Effector CD4-positive, alpha-beta T cell (primary cell): ENCODE measurements around the gene UNC5B. TPM values are rescaled to one million over a fixed set of nuclear protein-coding genes. Genes with fewer than 3 reads are reported as not detected.

Experiments used
- DNase-seq: peaks from one replicate; pipeline ENCODE4 v3.0.0-alpha.2; 2020
- total RNA-seq: gene quantifications from one replicate; lab custom pipeline; 2026; lab: John Stamatoyannopoulos, UW

UNC5B gene
- total RNA-seq, result not detected

DNA sequence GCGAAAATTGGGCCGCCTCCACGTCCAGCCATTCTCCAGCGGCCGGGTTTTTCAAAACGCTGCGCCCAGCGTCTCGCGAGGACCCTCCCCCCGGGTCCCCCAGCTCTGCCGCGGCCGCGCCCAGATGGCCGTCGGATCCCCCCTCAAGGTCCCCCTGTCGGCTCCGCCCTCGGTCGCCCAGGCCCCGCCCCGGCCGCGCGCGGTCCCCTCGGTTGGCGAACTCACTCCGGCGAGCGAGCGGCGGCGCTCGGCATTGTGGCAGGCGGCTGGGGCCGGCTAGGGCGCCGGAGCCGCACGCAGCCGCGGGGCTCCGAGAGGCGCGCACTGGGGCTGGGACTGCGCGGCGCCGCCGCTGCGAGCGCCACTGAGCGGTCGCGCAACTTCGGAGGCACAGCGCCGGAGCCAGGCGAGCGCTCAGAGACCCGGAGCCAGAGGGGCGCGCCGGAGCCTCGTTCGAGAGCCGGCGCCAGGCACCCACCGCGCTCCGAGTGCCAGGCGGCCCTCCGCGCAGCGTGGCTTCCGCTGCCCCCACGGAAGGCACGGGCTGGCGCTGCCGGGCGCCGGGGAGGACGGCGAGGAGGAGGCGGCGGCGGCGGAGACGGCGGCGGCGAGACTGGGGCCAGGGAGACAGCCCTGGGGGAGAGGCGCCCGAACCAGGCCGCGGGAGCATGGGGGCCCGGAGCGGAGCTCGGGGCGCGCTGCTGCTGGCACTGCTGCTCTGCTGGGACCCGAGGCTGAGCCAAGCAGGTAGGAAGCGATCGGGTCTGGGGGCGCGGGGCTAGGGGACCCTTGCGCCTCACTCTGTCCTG lies at the start of gene UNC5B:
Gene UNC5B (plus strand): TSS at position 253 of the 809 bp plus-strand sequence. CDS start 416 bp downstream, at position 669.
- no peak for DNase-seq

DNA sequence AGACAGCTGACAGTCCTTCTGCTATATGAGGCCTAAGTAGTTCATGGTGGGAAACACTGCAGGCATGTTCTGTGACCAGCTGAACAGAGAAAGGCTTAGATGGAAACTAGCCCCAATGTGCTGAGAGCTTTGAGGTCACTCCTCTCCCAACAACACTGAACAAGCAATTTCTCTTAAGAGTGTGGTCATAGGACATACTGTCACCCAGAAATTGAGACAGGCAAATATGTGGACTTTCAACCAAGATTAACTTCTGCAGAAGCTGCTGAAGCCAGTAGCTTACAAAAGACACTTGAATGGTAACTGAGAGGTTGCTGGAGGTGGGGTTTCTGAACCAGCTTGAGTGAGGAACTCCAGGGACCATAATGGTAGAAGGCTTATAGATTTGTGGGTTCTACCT lies 38.9 kb upstream of the UNC5B start:
- no peak for DNase-seq

DNA sequence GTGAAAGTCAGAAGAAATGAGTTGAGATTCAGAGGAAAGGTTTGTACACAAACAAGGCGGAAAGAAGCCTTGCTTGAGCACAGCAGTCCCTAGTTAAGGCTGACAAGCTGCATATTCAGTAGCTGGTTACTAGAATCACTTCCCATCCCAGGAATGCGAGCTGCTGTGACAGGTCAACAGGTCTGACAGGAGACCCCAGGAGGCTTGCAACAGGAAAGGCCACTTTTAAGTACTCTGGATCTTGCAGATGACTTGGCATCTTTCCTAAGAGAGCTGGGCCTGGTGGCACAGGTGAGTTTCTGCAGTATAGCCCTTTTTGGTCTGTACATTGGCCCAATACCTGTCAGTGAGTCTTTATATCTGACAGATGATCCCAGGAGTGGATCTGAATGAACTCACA lies 35.7 kb upstream of the UNC5B start:
- no peak for DNase-seq

DNA sequence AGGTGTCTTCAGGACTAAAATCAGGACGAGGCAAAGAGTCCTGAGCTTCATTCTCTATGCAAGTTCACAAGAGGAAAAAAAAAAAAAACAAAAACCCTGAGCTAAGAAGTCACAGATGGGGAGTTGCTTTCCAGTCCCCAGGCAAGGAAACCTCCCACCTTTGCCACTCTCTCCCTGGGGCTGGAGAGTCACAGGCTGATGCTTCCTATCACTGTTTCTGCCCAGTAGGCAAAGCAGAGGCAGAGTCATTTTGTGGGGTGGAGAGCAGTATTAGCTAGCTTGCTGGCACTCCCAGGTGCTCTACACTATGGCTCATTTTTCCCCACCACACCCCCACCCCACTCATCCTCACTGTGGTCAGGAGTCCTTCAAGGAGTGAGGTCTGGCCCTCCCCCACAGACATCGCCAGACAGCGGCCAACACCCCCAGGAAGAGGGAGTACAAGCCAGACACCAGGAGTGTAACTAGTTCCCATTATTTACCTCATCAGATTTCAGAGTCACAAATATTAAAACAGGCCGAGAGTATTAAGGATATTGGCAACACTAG lies 34.6 kb upstream of the UNC5B start:
- DNase-seq, result no peak

DNA sequence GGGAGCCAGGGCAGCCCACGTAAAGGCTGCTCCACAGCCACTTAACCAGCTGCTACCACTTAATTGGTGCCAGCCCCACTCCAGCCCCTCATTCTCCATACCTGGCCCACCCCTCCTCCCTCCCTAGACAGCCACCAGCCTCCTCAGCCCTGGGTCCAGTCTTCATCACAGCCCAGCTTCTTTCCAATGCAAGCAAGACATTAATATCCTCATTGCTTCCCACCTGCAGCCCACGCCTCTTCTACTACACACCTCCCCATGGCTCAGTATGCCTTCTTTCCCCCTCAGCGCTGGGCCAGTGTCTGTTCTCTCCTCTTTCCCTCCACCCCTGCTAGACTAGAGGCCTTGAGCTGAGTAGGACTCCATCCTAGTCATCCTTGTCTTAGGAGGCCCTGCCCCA lies 33.5 kb upstream of the UNC5B start:
- DNase-seq, result no peak

DNA sequence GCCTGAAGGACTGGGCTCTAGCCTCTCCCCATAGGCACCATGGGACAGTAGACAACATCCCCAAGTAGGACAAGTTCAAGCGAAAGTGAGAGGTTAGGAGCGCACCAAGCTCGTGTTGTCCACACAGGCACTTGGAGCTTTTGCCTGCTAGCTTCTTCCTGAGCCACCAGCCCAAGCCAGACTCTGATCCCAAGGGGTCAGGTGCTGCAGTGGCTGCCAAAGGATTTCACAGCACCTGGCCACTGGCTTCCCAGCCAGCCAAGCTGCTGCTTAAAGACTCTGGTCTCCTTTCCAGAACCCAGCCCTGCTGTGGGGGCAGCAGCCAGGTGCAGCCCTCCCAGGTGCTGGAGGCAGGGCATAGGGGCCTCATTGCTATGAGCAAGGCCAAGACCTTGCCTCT lies 33.0 kb upstream of the UNC5B start:
- no peak for DNase-seq

DNA sequence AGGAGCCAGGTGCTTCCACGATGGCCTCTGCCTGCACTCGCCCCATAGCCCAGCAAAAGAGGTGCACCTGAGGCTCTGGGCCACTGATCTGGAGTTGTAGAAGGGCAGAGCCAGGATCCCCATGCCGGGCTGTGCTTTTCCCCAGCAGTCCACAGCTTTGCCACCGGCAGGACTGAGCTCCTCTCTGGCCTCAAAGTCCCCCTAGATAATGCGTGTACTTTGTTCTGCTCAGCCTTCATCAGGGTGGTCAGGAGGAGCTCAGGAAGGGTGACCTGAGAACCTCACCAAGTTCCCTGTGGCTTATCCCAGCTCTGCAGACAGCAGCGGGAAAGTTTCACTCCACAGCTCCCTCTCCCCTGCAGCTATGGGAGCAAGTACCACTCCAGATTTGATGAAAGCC lies 27.9 kb upstream of the UNC5B start:
- no peak for DNase-seq

DNA sequence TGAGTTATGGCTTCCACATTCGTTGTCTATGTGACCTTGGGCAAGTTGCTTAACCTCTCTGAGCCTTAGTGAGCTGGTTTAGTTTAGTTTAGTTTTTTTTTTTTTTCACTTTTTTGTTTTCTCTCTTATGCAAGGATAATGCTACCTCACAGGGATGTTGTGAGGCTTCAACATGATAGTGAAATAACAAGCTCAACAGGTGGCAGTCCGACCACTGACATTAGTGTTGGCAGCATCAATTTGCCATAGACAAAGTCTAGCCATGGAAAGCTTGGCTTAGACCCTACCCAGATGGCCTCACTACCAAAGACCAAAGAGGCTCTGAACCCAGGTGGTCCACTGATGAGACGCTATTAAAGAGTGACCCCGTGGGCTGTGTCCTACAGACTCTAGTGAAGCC lies 27.2 kb upstream of the UNC5B start:
- DNase-seq, result no peak

DNA sequence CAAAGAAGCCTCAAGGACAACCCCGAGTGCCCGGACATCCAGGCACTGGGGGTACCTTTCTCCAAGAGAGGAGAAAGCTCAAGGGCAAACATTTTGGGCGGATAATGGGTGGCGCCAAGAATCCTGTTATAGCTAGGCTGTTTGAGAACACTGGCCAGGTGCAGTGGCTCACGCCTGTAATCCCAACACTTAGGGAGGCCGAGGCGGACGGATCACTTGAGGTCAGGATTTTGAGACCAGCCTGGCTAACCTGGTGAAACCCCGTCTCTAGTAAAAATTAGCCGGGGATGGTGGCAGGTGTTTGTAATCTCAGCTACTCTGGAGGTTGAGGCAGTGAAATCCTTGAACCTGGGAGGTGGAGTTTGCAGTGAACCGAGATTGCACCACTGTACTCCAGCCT lies 25.2 kb upstream of the UNC5B start:
- DNase-seq, result no peak

DNA sequence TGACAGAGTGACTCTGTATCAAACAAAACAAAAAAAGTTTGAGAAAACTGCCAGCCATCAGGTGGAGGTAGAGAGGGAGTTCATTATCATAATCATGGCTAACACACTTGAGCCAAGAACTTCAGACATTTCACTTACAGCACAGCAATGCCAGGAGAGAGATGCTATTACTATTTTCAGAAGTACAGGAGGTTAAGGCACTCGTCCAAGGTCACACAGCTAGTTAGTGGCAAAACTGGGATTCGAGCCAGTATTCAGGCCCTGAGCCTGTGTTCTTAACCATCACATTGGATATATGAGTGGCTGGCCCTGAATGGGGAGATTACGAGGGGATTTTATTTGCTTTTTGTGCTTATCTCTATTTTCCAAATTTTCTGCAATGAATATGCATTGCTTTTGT lies 24.8 kb upstream of the UNC5B start:
- DNase-seq, result no peak

DNA sequence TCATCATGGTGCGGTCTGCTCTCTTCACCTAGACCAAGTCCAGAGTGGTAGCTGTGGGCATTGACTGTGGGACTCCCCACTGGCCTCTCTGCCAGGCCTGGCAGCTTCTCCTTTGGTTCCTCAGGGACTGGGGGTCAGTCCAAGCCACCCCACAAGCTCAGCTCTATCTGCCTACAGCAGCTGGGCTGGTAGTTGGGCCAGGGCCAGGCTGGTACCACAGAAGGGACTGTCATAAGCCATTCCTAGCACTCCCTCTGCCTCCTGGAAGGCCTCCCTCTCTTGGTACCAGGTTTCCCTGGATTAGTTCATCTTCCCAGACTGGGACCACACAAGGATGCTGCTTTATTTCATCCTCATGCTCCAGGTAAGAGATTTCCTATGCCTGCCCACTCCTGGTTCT lies 24.2 kb upstream of the UNC5B start:
- no peak for DNase-seq

DNA sequence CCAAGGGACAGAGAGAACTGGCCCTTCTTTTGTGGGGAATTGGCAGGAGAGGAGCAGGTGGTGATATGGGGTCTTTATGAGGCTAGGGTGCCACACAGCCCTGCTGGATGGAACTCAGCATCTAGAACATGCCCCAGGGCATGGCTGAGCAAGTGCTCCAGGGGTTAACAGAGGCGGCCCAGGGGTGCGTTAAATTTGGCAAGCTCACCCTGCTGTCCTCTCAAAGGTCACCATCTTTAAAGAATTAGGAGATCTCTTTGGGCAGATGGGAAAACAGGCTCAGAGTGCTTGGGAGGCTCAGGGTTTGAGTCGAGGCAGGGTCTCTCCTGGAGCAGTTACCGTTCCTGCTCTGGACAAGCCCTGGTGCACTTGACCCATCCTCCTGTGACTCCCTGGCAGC lies 21.4 kb upstream of the UNC5B start:
- no peak for DNase-seq

DNA sequence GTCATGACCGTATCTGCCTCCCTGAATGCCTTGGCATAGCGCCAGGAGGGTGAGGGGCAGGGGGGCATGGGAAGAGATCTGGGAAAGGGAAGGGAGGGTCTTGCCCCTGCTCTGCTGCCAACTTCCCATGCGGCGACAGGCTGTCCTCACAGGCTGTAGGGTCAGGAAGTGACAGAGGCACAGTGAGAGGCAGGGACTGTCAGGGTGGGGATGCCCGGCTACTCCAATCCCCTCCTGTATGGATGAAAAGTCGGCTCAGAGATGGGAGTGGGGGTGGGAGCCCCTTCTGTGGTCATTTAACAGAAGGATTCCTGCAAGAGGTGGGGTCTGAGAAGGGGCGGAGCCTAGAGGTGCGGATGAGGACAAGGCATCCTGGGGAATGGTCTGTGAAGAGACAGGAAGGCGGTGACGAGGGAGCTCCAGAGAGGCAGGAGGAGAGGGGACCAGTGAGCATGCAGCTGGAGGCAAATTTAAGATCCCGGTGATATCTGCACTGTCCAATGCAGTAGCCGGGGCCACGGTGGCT lies 20.8 kb upstream of the UNC5B start:
- no peak for DNase-seq

DNA sequence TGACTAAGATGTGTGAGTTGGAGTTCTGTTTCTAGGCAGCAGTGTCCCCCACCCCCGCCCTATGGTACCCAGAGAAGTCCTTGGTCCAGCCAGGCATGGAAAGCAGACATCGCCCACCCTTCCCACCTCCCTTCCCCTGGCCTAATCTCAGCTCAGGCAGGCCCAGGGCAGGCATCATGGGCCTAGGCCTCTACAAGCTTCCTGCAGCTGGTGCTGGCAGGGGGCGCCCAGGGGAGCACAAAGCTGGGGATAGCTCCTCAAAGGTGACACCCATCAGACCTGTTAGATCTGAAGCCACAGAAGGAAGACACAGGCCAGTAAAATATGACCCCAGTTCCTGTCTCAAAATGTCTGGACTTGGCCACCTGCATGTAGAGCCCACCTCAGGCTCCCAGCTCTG lies 18.9 kb upstream of the UNC5B start:
- DNase-seq, result no peak

DNA sequence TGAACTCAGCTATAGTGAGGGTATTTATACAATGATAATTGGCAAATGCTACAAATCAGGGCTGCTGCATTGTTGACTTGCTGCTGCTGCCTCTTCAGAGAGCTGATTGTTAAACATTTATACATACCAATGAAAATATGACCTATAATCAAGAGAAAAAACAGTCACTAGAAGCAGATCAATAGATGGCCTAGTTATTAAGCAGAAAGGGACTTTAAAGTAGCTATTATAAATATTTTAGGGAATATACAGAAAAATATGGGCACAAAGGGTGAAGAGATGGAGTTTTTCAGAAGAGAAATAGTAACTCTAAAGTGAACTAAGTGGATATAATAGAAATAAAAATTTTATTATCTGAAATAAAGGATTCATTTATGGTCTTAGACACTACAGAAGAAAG lies 14.4 kb upstream of the UNC5B start:
- DNase-seq, result no peak

DNA sequence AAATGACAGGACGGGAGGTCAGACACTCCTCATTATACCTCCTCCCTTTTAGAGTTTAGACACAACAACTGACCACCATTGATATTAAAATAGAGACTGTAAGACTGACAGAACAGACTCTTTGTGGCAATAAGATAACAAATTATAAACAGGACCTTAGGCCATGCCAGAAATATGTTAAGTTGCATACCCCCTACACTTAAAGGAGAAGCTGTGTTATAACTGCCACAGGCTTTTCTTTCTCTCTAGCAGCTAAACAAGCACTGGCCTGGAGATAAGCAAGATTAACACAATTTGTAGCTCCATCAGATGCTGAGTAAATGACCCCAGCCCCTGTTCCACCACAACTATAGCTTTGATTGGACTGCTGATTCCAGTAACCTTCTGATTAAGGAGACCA lies 10.5 kb upstream of the UNC5B start:
- no peak for DNase-seq

DNA sequence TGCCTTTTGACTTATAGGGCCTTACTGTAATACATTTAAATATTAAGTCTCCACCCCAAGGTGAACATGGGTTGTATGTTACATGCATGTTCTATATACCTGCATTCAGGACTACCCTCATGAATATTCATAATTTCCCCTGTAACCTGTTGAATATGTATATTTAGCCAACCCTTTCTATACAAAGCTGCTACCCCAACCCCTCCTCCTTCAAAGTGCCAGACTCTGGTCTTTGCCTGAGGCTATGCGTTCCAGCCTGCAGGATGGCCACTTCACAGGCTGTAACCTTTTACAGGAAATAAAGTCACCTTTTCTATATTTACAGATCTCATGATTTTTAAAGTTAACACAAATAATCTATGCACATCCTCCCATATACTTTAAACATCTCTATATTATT lies 10.1 kb upstream of the UNC5B start:
- DNase-seq, result no peak

DNA sequence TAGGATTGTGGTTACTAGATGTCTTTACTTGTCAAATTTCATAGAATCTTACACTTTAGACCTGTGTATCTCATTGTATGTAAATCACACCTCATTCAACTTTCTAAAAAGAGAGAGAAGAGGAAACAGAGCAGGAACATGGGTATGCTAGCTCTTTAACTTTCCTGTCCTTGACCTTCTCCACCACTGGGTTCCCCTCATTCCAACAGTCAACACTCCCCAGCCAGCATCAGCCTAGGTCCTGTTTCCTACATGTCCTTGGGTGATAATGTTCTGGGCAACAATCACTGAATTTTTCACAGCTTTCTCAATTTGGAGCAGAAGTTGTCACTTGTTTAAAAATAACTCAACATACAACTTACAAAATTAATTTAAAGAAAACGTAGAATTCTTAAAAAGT lies 9.2 kb upstream of the UNC5B start:
- DNase-seq, result no peak

DNA sequence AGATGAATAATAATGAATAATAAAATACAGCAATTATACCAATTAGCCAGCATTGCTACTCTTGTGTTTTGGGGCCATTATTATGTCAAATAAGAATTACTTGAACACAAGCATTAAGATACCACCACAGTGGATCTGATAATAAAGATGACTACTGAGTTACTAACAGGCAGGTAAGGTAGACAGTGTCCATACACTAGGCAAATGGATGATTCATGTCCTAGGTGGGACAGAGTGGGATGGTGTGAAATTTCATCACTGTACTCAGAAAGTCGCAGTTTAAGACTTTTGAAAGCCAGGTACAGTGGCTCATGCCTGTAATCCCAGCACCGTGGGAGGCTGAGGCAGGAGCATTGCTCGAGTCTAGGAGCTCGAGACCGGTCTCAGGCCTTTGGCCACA lies 8.7 kb upstream of the UNC5B start:
- DNase-seq, result no peak

DNA sequence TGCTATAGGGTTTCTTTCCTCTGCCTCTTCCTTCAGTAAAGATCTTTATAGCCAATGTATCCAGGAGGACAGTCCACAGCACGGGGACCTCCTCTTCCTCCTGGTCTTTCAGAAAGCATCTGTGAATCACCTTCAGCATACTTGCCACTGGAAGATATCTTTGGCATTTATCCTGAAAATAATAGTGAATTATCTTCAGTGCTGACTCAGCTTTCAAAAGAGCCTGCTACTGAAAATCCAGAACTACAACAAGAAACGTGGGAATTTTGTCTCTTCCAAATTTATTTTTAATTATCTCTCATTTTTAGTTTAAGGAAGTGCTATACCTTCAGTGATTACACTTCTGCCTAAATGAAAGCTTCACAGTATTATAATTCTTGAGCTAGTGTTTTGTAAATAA lies 7.6 kb upstream of the UNC5B start:
- DNase-seq, result no peak

DNA sequence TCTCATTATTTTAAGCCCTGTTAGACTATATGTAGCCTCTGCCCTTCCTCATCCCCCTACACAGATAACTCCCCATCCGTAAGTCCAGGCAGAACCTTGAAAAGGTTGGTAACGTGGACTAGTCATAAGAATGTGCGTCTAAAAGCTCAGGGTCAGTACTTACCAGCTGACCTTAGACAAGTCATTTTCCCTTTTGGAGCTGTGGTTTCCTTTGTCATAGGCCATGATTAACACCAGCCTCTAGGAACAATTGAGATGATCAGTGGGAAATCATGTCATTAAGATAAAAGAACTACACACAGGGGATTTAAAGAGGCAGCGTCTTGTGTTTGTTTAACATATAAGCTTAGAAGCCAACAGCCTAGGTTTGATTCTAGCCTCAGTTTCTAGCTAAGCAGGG lies 6.9 kb upstream of the UNC5B start:
- DNase-seq, result no peak

DNA sequence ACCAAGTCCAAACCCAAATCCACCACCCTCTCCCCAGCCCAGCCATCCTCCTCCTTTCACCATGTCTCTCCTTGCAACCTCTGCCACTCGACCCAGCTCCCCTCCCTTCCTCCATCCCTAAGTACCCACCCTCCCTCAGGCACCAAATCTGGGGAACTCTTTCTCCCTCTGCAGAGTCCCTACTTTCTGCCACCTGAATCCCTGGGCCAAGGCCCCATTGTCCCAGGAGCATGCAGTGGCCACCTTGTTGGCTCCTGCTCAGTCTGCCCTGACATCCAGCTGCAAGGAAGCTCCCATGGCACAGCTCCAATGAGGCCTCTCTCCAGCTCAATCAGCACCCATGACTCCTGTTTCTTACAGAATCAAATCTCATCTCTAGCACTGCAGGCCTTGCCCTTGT lies 5.5 kb upstream of the UNC5B start:
- no peak for DNase-seq

DNA sequence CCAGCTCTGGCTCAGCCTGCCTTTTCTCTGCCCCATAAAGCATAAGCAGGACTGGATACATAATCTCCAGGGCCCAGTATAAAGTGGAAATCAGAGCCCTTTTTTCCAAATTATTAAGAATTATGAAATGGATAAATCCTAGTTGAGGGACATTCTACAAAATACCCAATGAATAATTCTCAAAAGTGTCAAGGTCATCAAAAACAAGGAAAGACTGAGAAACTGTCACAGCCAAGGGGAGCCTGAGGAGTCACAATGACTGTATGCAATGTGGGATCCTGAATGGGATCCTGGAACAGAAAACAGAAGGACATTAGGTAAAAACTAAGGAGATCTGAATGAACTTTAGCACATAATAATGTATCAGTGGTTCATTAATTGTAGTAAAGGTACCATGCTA lies 4.8 kb upstream of the UNC5B start:
- no peak for DNase-seq

DNA sequence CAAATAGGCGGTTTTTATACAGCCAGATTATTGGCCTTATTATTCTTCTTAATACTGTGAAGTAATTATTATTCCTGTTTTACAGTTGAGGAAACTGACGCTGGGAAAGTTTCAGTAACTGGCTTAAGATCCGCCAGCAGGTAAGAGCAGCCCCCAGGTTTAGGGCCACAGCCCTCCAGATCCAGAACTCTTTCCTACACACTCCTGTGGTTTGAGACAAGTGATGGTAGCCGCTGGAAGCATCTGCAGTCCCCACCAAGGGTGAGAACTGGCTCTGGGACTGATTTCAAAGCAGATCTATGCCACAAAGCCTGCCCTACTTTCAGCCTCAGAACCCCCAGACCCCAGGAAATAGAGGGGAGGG lies 3.0 kb upstream of the UNC5B start:
- DNase-seq, result no peak
